Loucy (cell line): Measurements from ENCODE around the gene SLC1A4.

ENCODE experiments used
- H2AFZ ChIP-seq: fragments of 200-600 bp; sonication (generic); 2 replicates; pipeline ENCODE4 v1.6.0; 2016; ENCODE audit warnings: antibody characterized with exemption, mild to moderate bottlenecking, low read length, moderate library complexity
- H3F3A ChIP-seq: fragments of 200-600 bp; 2 replicates; pipeline ENCODE4 v1.6.0; 2016; ENCODE audit warnings: antibody characterized with exemption, low read depth, mild to moderate bottlenecking
- H3K27me3 ChIP-seq: fragments of 200-600 bp; sonication (generic); 2 replicates; pipeline ENCODE4 v1.6.1; 2014; ENCODE audit warnings: low read length, mild to moderate bottlenecking; ENCODE audit not compliant: insufficient read depth, poor library complexity, severe bottlenecking
- H3K36me3 ChIP-seq: fragments of 200-600 bp; sonication (generic); 2 replicates; pipeline ENCODE4 v1.6.1; 2016; ENCODE audit warnings: low read length; ENCODE audit not compliant: insufficient read depth
- H3K4me1 ChIP-seq: fragments of 200-600 bp; sonication (generic); 2 replicates; pipeline ENCODE4 v1.5.1; 2014; ENCODE audit warnings: low read length, mild to moderate bottlenecking; ENCODE audit not compliant: insufficient read depth, poor library complexity, severe bottlenecking
- H3K4me2 ChIP-seq: fragments of 200-600 bp; sonication (generic); 2 replicates; pipeline ENCODE4 v1.6.0; 2014; ENCODE audit warnings: antibody characterized with exemption, low read length, low read depth, mild to moderate bottlenecking; ENCODE audit not compliant: poor library complexity, severe bottlenecking
- H3K4me3 ChIP-seq: fragments of 200-600 bp; sonication (generic); 2 replicates; pipeline ENCODE4 v1.5.1; 2014; ENCODE audit warnings: low read length, mild to moderate bottlenecking, mixed read lengths; ENCODE audit not compliant: poor library complexity, severe bottlenecking
- H3K79me2 ChIP-seq: fragments of 200-600 bp; sonication (generic); 2 replicates; pipeline ENCODE4 v1.6.1; 2014; ENCODE audit warnings: low read length; ENCODE audit not compliant: insufficient read depth
- H3K9ac ChIP-seq: fragments of 200-600 bp; sonication (generic); 2 replicates; pipeline ENCODE4 v1.6.0; 2014; ENCODE audit warnings: mild to moderate bottlenecking, low read depth, low read length, moderate library complexity; ENCODE audit not compliant: poor library complexity, severe bottlenecking
- H3K9me2 ChIP-seq: fragments of 200-600 bp; sonication (generic); replicated peaks from 2 replicates; pipeline ENCODE4 v1.6.1; 2016; ENCODE audit warnings: low read depth, low read length, mixed read lengths
- H3K9me3 ChIP-seq: fragments of 200-600 bp; sonication (generic); 2 replicates; pipeline ENCODE4 v1.6.1; 2014; ENCODE audit warnings: mild to moderate bottlenecking, antibody characterized with exemption, low read length, low read depth; ENCODE audit not compliant: insufficient read depth
- H4K20me1 ChIP-seq: fragments of 200-600 bp; sonication (generic); 2 replicates; pipeline ENCODE4 v1.6.0; 2014; ENCODE audit warnings: antibody characterized with exemption, low read length, mild to moderate bottlenecking; ENCODE audit not compliant: insufficient read depth, poor library complexity, severe bottlenecking
- CTCF ChIP-seq: fragments of 200-600 bp; sonication (generic); conservative IDR thresholded peaks from 2 replicates; pipeline ENCODE4 v1.5.1; 2014; ENCODE audit warnings: mild to moderate bottlenecking, antibody characterized with exemption, low read length
- EZH2phosphoT487 ChIP-seq: fragments of 200-600 bp; IDR thresholded peaks from 2 replicates; pipeline ENCODE4 v1.6.1; 2018; ENCODE audit warnings: antibody characterized with exemption, mild to moderate bottlenecking, moderate library complexity, borderline replicate concordance

The SLC1A4 gene

GRCh38 chr2:65035351-65035943 is 46.2 kb downstream of the SLC1A4 start:
- TF ChIP-seq EZH2phosphoT487: no peak
- TF ChIP-seq CTCF: no peak
- Histone ChIP-seq H3K9me2 (no peaks in the 10 kb centered on the region), H3F3A (no peaks in the 10 kb centered on the region), H3K9me3 (no peaks in the 10 kb centered on the region), H3K36me3 (no peaks in the 10 kb centered on the region), H3K4me3 (no peak overlapping the region), H2AFZ (no peak overlapping the region), H3K4me2 (no peak overlapping the region), H3K4me1 (peaks cover 17% of the 10 kb centered on the region), H3K27me3 (no peaks in the 10 kb centered on the region), H3K9ac (no peak overlapping the region), H3K79me2 (no peaks in the 10 kb centered on the region), H4K20me1 (no peaks in the 10 kb centered on the region)

GRCh38 chr2:65037178-65037577 is 48.0 kb downstream of the SLC1A4 start:
- no peaks in the 10 kb centered on the region for H3F3A ChIP-seq
- no peak overlapping the region for H2AFZ ChIP-seq
- TF ChIP-seq CTCF (no peak), EZH2phosphoT487 (no peak)
- no peaks in the 10 kb centered on the region for H4K20me1 ChIP-seq
- H3K27me3 ChIP-seq: no peaks in the 10 kb centered on the region
- H3K9me2 ChIP-seq: no peaks in the 10 kb centered on the region
- no peaks in the 10 kb centered on the region for H3K9me3 ChIP-seq
- no peak overlapping the region for H3K4me2 ChIP-seq
- no peak overlapping the region for H3K4me3 ChIP-seq
- no peaks in the 10 kb centered on the region for H3K79me2 ChIP-seq
- no peaks in the 10 kb centered on the region for H3K36me3 ChIP-seq
- no peak overlapping the region for H3K9ac ChIP-seq
- H3K4me1 ChIP-seq: peaks cover 5% of the 10 kb centered on the region

- no peaks in the 10 kb centered on the region for H3K36me3 ChIP-seq
- H3K79me2 ChIP-seq: no peaks in the 10 kb centered on the region
- no peak overlapping the region for H3K4me2 ChIP-seq
- no peaks in the 10 kb centered on the region for H3K9me3 ChIP-seq
- H3F3A ChIP-seq: no peaks in the 10 kb centered on the region
- H3K4me1 ChIP-seq: peaks cover 7% of the 10 kb centered on the region
- H3K27me3 ChIP-seq: no peaks in the 10 kb centered on the region
- H2AFZ ChIP-seq: no peak overlapping the region
- no peak overlapping the region for H3K9ac ChIP-seq
- no peaks in the 10 kb centered on the region for H4K20me1 ChIP-seq
- H3K9me2 ChIP-seq: no peaks in the 10 kb centered on the region
- no peak overlapping the region for H3K4me3 ChIP-seq
- TF ChIP-seq EZH2phosphoT487 (no peak), CTCF (no peak)
Measured at GRCh38 chr2:65039640-65040039, 50.4 kb downstream of the SLC1A4 start.
